HFFc6 (cell line): ENCODE results near the gene HLA-DQB1. TPM values are rescaled to one million over a fixed set of nuclear protein-coding genes. Genes with fewer than 3 reads are reported as not detected.
"Not testable (repeated sequence)": the region's sequence is repeated elsewhere in the genome, so short reads cannot be mapped to it uniquely, and the experiment has no call there.

Source experiments
- DNase-seq: peaks from one replicate; pipeline ENCODE4 v3.0.0-alpha.2; 2018
- H3K27ac Mint-ChIP-seq: 2 replicates; pipeline ENCODE4 v1.8.0; 2020; ENCODE audit warnings: mild to moderate bottlenecking, mixed read lengths
- H3K27me3 Mint-ChIP-seq: 2 replicates; pipeline ENCODE4 v1.8.0; 2021; ENCODE audit warnings: mild to moderate bottlenecking, moderate library complexity, mixed read lengths; ENCODE audit not compliant: insufficient read depth
- H3K36me3 Mint-ChIP-seq: 2 replicates; pipeline ENCODE4 v1.8.0; 2021; ENCODE audit warnings: low read depth, mixed read lengths
- H3K4me1 Mint-ChIP-seq: 2 replicates; pipeline ENCODE4 v1.8.0; 2020; ENCODE audit warnings: low read depth, mixed read lengths
- H3K4me3 Mint-ChIP-seq: 2 replicates; pipeline ENCODE4 v1.8.0; 2020; ENCODE audit warnings: mild to moderate bottlenecking, moderate library complexity, mixed read lengths
- H3K9me3 Mint-ChIP-seq: 2 replicates; pipeline ENCODE4 v1.8.0; 2020; ENCODE audit warnings: mild to moderate bottlenecking, mixed read lengths
- CTCF ChIP-seq: fragments of 200-600 bp; sonication (generic); IDR thresholded peaks from 2 replicates; pipeline ENCODE4 v1.5.0; 2021; ENCODE audit warnings: antibody characterized with exemption, mild to moderate bottlenecking
- total RNA-seq, 6 experiments: library from RNA; stranded (reverse); fragmentation: NEBNext Ultra II Directional; extraction: Animal tissue kit (Norgen Biotek cat#: 25700); gene quantifications; 2 replicates in 1 of 6; 3 replicates in 5 of 6; pipeline ENCODE4 v1.2.3, GENCODE V29; 2021

HLA-DQB1 gene
- total RNA-seq, 6 experiments from 2014 or later, result not detected

GRCh38 chr6:32643904-32644303, 22.6 kb downstream of the HLA-DQB1 start:
- DNase-seq, result no peak
- Mint-ChIP-seq H3K36me3 (no peaks in the 10 kb centered on the region), H3K9me3 (no peaks in the 10 kb centered on the region), H3K4me1 (no peaks in the 10 kb centered on the region), H3K27ac (no peak overlapping the region), H3K27me3 (peaks cover 8% of the 10 kb centered on the region), H3K4me3 (no peak overlapping the region)
- TF ChIP-seq CTCF, result no peak

- Mint-ChIP-seq H3K9me3 (no peaks in the 10 kb centered on the region), H3K4me3 (no peak overlapping the region), H3K4me1 (no peaks in the 10 kb centered on the region), H3K27ac (no peak overlapping the region), H3K27me3 (peaks cover 8% of the 10 kb centered on the region), H3K36me3 (no peaks in the 10 kb centered on the region)
- DNase-seq, result no peak
- TF ChIP-seq CTCF, result no peak
Measured at GRCh38 chr6:32642720-32643106, 23.7 kb downstream of the HLA-DQB1 start.

GRCh38 chr6:32641785-32642719, 24.4 kb downstream of the HLA-DQB1 start:
- peaks cover 10% of the 10 kb centered on the region for H3K27me3 Mint-ChIP-seq
- H3K9me3 Mint-ChIP-seq, DNase-seq, H3K4me3 Mint-ChIP-seq, H3K36me3 Mint-ChIP-seq, H3K4me1 Mint-ChIP-seq, H3K27ac Mint-ChIP-seq: not testable (repeated sequence)

GRCh38 chr6:32641122-32641521, 25.3 kb downstream of the HLA-DQB1 start:
- no peak overlapping the region for H3K27ac Mint-ChIP-seq
- no peak for TF ChIP-seq CTCF
- no peaks in the 10 kb centered on the region for H3K4me1 Mint-ChIP-seq
- DNase-seq, result no peak
- peaks cover 10% of the 10 kb centered on the region for H3K27me3 Mint-ChIP-seq
- H3K4me3 Mint-ChIP-seq, result no peak overlapping the region
- H3K9me3 Mint-ChIP-seq, result no peaks in the 10 kb centered on the region
- no peaks in the 10 kb centered on the region for H3K36me3 Mint-ChIP-seq

- Mint-ChIP-seq H3K4me3 (no peak overlapping the region), H3K27ac (no peak overlapping the region), H3K9me3 (no peaks in the 10 kb centered on the region), H3K36me3 (no peaks in the 10 kb centered on the region), H3K4me1 (no peaks in the 10 kb centered on the region), H3K27me3 (peaks cover 17% of the 10 kb centered on the region)
- no peak for TF ChIP-seq CTCF
- DNase-seq, result no peak
Measured at GRCh38 chr6:32639440-32640394, 26.7 kb downstream of the HLA-DQB1 start.
